B cell (primary cell): ENCODE data around the gene RNF213.

ENCODE experiments used
- CTCF ChIP-seq: fragments of 200-600 bp; IDR thresholded peaks from one replicate; pipeline ENCODE4 v1.8.0; 2022; ENCODE audit warnings: antibody characterized with exemption, mild to moderate bottlenecking
- EZH2 ChIP-seq: IDR thresholded peaks from 2 replicates; pipeline ENCODE4 v1.6.1; 2012; ENCODE audit warnings: borderline replicate concordance, low read depth, mild to moderate bottlenecking, moderate library complexity, low read length; ENCODE audit not compliant: insufficient read depth, poor library complexity, severe bottlenecking

- TF ChIP-seq EZH2 (no peak), CTCF (peak; percentile 32)
These were observed 101.0 kb downstream of the RNF213 start for GRCh38 chr17:80361495-80362220.
